K562 (cell line): Measurements from ENCODE around the gene NDUFA3. TPM values are rescaled to one million over a fixed set of nuclear protein-coding genes. Genes with fewer than 3 reads are reported as not detected.

Experiments used
- CC2D1A ChIP-seq: fragments of 450-650 bp; IDR thresholded peaks from 2 replicates; pipeline ENCODE4 v1.6.1; 2017; ENCODE audit warnings: mild to moderate bottlenecking
- CCNT2 ChIP-seq: IDR thresholded peaks from 2 replicates; pipeline ENCODE4 v1.6.1; 2011; ENCODE audit warnings: borderline replicate concordance, low read depth, mild to moderate bottlenecking, moderate library complexity, mixed read lengths, low read length; ENCODE audit not compliant: insufficient read length; ENCODE audit errors: extremely low read depth
- CTCF ChIP-seq, 3 experiments: IDR thresholded peaks in 2 of 3; conservative IDR thresholded peaks in 1 of 3; 2 replicates each; pipeline ENCODE4 v1.5.1; 2011 to 2012; ENCODE audit warnings: low read length in 3 of 3, mild to moderate bottlenecking in 3 of 3, control low read depth in 2 of 3, improper control_type of control experiment in 1 of 3, inconsistent platforms in 1 of 3, low read depth in 1 of 3, mixed read lengths in 1 of 3, moderate library complexity in 1 of 3; ENCODE audit not compliant: insufficient read depth in 2 of 3
- E2F4 ChIP-seq: sonication (generic); formaldehyde crosslinking; IDR thresholded peaks from 2 replicates; pipeline ENCODE4 v1.8.0; 2022; ENCODE audit warnings: mild to moderate bottlenecking, low read depth, missing genetic modification reagents
- GATA2 ChIP-seq: sonication (generic); formaldehyde crosslinking; IDR thresholded peaks from 2 replicates; pipeline ENCODE4 v1.4.0; 2020; ENCODE audit warnings: mild to moderate bottlenecking, missing genetic modification reagents
- LCOR ChIP-seq: sonication (generic); formaldehyde crosslinking; IDR thresholded peaks from 2 replicates; pipeline ENCODE4 v1.8.0; 2022; ENCODE audit warnings: mild to moderate bottlenecking, missing genetic modification reagents
- MTA3 ChIP-seq: fragments of 450-650 bp; formaldehyde crosslinking; IDR thresholded peaks from 2 replicates; pipeline ENCODE4 v1.6.1; 2017; ENCODE audit warnings: mild to moderate bottlenecking, borderline replicate concordance
- PBX2 ChIP-seq, 2 experiments: IDR thresholded peaks in 1 of 2; conservative IDR thresholded peaks in 1 of 2; 2 replicates each; pipeline ENCODE4 v1.6.1; 2016; ENCODE audit warnings: low read depth in 2 of 2, mild to moderate bottlenecking in 1 of 2, missing compliant biosample characterization in 1 of 2, missing genetic modification characterization in 1 of 2, moderate library complexity in 1 of 2
- POLR2AphosphoS5 ChIP-seq: IDR thresholded peaks from 2 replicates; pipeline ENCODE4 v1.6.1; 2011; ENCODE audit warnings: mild to moderate bottlenecking, low read depth, low read length, moderate library complexity; ENCODE audit not compliant: control insufficient read depth, insufficient read depth
- RCOR1 ChIP-seq, 2 experiments: IDR thresholded peaks; 2 replicates each; pipeline ENCODE4 v1.6.1; 2012; ENCODE audit warnings: low read depth in 2 of 2, low read length in 2 of 2, borderline replicate concordance in 1 of 2, improper control_type of control experiment in 1 of 2
- TARDBP ChIP-seq: fragments of 450-650 bp; IDR thresholded peaks from 2 replicates; pipeline ENCODE4 v1.6.1; 2016
- TFAP4 ChIP-seq: sonication (generic); formaldehyde crosslinking; IDR thresholded peaks from 2 replicates; pipeline ENCODE4 v1.8.0; 2022; ENCODE audit warnings: missing genetic modification reagents, mild to moderate bottlenecking, moderate library complexity, borderline replicate concordance
- ZBTB12 ChIP-seq: fragments of 250-450 bp; sonication (Bioruptor Pico); IDR thresholded peaks from 2 replicates; pipeline ENCODE4 v1.4.0; 2020
- ZBTB34 ChIP-seq: fragments of 250-450 bp; sonication (Bioruptor Pico); IDR thresholded peaks from 2 replicates; pipeline ENCODE4 v1.8.0; 2021; ENCODE audit warnings: mild to moderate bottlenecking, moderate library complexity
- ZSCAN29 ChIP-seq: fragments of 450-650 bp; IDR thresholded peaks from 2 replicates; pipeline ENCODE4 v1.6.1; 2017
- ZSCAN32 ChIP-seq: fragments of 450-650 bp; formaldehyde crosslinking; IDR thresholded peaks from 2 replicates; pipeline ENCODE4 v1.4.0; 2020; ENCODE audit warnings: mild to moderate bottlenecking, moderate library complexity
- polyA plus RNA-seq, 8 experiments: library from polyadenylated mRNA; depleted of rRNA in 4 of 8; stranded (reverse) in 5 of 8; unstranded in 3 of 8; fragments of >200 nt; fragmentation: Nextera tagmentation in 2 of 8; fragmentation: Illumina TruSeq in 1 of 8; extraction: Ambion mirVana in 2 of 8; extraction: Trizol in 1 of 8; gene quantifications; 2 replicates each; pipeline versions ENCODE4 v1.2.1 to v1.2.3, GENCODE V29; 2011 to 2014; ENCODE audit warnings: inconsistent platforms in 1 of 8, missing spikeins in 1 of 8
- total RNA-seq, 7 experiments: library from RNA; depleted of rRNA in 6 of 7; stranded (reverse); fragments of >200 nt in 6 of 7; fragmentation: Illumina TruSeq in 2 of 7; extraction: Trizol in 2 of 7; gene quantifications; 2 replicates each; pipeline versions ENCODE4 v1.2.1 to v1.2.3, GENCODE V29; 2011 to 2021; ENCODE audit warnings: low replicate concordance in 1 of 7

Gene NDUFA3
- total and polyA plus RNA-seq, 9 of the 15 experiments (the other 6 are each of a cell fraction or from before 2014, with no cell fraction given): 39.2 to 279 (median 138) TPM

GRCh38 chr19:54115109-54116063 lies 12.7 kb downstream of the NDUFA3 start, which contains the start of the genes PRPF31 and TFPT (continued):
- TF ChIP-seq CCNT2 (no peak), ZBTB12 (peak; percentile 98), CC2D1A (peak; percentile 42; the same call in 1 of the 2 replicates), E2F4 (CRISPR knock-in tag) (no peak), GATA2 (CRISPR knock-in tag) (no peak), RCOR1 (IDR thresholded peaks at IDR 0.05; ENCODE audit: borderline replicate concordance in 1 of 2, low read depth in 2 of 2, low read length in 2 of 2) (peak; percentile 7 to 44; a peak in 1 of 4 replicates), MTA3 (peak; percentile 93; the same call in 1 of the 2 replicates), POLR2AphosphoS5 (peak; percentile 81), CTCF (IDR thresholded peaks at IDR 0.05 in 2 of 3, conservative IDR thresholded peaks at IDR 0.05 in 1 of 3; ENCODE audit: insufficient read depth in 2 of 3, low read depth in 1 of 3, low read length in 3 of 3) (no peak), TFAP4 (peak; percentile 86), TARDBP (no peak), ZSCAN29 (no peak), PBX2 (CRISPR knock-in tag; IDR thresholded peaks at IDR 0.05; ENCODE audit: low read depth) (no peak), PBX2 (tag; conservative IDR thresholded peaks at IDR 0.05; ENCODE audit: low read depth) (no peak), ZSCAN32 (CRISPR knock-in tag) (no peak), LCOR (peak; percentile 82), ZBTB34 (no peak)
